GM12892 (cell line): Measurements from ENCODE around the gene MATCAP1.
A peak's percentile ranks its signal among the peaks of the same experiment; 100 is the strongest.

Source experiments
- POLR2A ChIP-seq: IDR thresholded peaks from 2 replicates; pipeline ENCODE4 v1.6.1; 2011; ENCODE audit warnings: low read depth, low read length, control low read depth
- POLR2AphosphoS5 ChIP-seq: IDR thresholded peaks from 2 replicates; pipeline ENCODE4 v1.6.1; 2011; ENCODE audit warnings: low read depth, low read length, control low read depth
- TAF1 ChIP-seq: IDR thresholded peaks from 2 replicates; pipeline ENCODE4 v1.6.1; 2011; ENCODE audit warnings: low read depth, mild to moderate bottlenecking, control low read depth, low read length, borderline replicate concordance

DNA sequence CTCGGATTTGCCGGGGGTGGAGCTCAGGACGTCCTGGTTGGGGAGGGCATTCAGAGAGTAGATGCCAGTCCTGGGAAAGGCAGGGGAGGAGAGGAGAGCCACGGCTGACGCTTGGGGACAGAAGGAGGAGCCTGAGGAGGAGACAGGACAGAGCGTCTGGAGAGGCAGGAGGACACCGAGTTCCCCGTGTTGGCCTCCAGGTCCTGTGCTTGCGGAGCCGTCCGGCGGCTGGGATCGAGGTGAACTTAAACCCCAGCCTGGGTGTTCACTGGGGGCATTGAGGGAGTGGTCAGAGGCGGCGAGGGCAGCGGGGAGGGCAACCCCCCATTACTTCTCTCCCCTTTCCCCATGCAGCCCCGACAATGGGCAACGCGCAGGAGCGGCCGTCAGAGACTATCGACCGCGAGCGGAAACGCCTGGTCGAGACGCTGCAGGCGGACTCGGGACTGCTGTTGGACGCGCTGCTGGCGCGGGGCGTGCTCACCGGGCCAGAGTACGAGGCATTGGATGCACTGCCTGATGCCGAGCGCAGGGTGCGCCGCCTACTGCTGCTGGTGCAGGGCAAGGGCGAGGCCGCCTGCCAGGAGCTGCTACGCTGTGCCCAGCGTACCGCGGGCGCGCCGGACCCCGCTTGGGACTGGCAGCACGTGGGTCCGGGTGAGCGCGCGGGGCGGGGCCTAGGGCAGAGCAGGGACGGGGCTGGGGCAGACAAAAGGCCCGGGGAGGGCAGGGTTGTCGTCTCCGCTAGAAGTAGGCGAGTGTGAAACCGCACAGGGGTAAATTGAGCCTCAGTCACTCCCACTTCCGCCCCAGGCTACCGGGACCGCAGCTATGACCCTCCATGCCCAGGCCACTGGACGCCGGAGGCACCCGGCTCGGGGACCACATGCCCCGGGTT, 9.7 kb downstream of the MATCAP1 start:
- TF ChIP-seq TAF1, result no peak
- no peak for TF ChIP-seq POLR2A
- peak; percentile 23; the same call in 1 of the 2 replicates for TF ChIP-seq POLR2AphosphoS5
